Measurements from ENCODE around the gene FOXN1.
"Not testable (repeated sequence)": the region's sequence is repeated elsewhere in the genome, so short reads cannot be mapped to it uniquely, and the experiment has no call there.

FOXN1 gene

DNA sequence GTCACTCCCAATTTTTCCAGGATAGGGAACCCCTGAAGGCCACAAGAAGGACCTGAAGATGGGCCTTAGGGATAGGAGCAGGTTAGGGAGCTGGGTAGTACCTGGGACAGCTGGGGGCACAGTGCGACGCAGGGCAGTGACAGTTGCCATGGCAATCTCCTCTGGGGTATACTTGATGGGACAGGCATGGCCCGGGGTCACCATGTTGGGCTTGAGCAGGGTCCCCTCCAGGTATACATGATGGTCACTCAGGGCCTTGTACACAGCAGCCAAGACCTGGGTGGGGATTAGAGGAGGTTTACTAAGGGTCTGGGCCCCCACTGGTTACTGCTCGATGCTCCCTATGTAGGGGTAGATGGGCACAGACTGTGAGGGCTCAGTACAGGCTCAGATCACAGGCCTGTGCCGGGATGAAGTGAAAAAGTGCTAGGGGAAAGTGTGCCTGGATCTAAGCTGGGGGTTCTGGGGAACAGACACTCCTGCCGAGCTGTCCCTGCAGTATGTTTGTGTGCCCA lies 67.9 kb downstream of the FOXN1 start:
- DNase-seq (ENCODE audit: low read depth in 2 of 2) = no peak

DNA sequence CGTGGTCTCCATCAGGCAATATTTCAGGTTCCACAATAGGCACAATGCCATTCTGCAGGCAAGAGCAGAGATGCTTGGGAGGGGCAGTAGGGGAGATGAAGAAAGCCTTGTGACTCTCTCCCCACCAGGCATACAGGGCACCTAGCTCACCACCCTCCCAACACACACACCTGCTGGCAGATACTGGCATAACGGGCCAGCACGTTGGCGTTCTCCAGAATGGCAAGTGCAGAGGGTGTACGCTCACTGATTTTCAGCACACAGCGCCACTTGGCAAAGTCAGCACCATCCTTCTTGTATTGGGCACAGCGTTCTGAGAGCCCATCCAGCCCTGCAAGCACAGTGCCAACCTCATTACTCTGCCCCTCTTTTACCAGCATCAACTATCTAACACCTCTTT lies 68.4 kb downstream of the FOXN1 start:
- DNase-seq (ENCODE audit: low read depth in 2 of 2) = no peak

- DNase-seq (ENCODE audit: low read depth in 2 of 2) = no peak
Measured at GRCh38 chr17:28575126-28575795, 69.1 kb downstream of the FOXN1 start.

- DNase-seq (ENCODE audit: low read depth in 2 of 2) = not testable (repeated sequence)
Measured at GRCh38 chr17:28576016-28576415, 69.9 kb downstream of the FOXN1 start.

- peak; percentile 93 to 96 for DNase-seq (ENCODE audit: low read depth in 2 of 2)
Measured at GRCh38 chr17:28576758-28577465, 70.8 kb downstream of the FOXN1 start, which contains the start of gene ALDOC. Gene ALDOC, minus strand, starts transcription at chr17:28576895. Its CDS starts 1,363 bp downstream, at chr17:28575532.

- DNase-seq (ENCODE audit: low read depth in 2 of 2) = no peak
Measured at GRCh38 chr17:28577466-28577824, 71.3 kb downstream of the FOXN1 start.

- DNase-seq (ENCODE audit: low read depth in 2 of 2) = no peak
Measured at GRCh38 chr17:28578246-28579195, 72.4 kb downstream of the FOXN1 start.

DNA sequence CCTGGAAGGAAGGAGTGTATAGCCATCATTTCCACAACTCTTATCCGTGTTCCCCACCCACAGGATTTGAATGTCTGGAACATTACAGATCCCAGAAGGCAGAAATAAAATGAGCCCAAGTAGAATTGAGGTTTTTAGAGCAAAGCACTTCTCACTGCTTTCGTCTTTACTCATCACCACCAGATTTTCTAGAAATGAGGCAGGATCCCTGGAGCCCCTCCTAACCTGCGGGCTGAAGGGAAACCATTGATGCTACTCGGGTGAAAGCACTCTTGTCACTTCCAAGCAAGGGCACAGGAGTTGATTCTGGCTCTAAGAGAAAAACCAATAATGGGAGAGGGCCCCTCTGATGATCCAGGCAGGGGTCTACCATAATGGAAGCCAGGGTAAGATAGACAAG lies 73.4 kb downstream of the FOXN1 start:
- DNase-seq (ENCODE audit: low read depth in 2 of 2) = no peak

DNA sequence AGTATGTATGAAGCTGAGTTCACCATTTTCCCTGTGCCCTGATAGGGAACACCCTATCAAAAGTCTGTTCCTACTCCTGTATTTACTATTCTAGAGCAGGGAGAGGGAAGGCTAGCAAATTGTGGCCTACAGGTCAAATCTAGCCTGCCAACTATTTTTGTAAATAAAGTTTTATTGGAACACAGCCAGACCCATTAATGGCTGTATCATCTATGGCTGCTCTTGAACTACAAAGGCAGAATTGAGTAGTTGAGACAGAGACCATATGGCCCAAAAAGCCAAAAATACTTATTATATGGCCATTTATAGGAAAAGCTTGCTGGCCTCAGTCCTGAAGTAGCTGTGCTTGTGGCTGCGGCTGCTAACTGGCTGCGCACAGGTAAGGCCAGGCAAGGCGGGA lies 74.8 kb downstream of the FOXN1 start:
- DNase-seq (ENCODE audit: low read depth in 2 of 2) = no peak

DNA sequence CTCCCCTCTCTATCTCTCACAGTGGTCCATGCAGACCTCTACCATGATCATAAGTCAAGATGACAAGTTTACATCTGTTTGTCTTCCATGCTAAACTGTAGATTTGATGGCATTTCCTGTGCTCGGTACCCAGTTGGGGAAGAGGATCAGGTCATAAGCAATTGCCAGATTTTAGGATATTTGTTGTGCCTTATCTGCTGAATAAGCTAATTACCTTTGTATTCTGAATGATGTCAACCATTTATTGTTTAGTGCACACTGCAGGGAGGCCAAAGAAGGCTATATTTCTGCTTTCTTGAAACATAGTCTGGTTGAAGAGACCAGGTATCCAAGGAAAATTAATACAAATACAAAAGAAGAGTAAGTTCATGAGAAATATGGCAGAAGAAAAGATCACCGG lies 76.4 kb downstream of the FOXN1 start:
- DNase-seq (ENCODE audit: low read depth in 2 of 2) = no peak

DNA sequence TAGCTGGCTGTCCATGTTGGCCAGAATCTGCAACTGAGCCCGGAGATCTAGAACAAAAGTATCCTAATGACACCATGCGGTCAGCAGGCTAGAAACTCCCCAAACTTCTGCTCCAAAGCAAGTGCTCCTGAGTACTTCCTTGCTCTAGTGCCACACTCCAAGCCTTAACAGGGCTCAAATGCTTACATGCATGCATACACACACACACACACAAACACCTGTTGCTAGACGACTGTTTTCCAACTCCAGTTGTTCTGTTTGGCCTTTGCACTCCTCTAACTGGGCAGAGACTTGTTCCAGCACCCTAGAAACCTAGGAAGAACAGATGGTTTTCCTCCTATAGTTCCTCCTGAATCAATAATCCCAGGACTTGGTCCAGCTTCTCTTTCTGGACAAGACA lies 78.3 kb downstream of the FOXN1 start:
- DNase-seq (ENCODE audit: low read depth in 2 of 2) = no peak

DNA sequence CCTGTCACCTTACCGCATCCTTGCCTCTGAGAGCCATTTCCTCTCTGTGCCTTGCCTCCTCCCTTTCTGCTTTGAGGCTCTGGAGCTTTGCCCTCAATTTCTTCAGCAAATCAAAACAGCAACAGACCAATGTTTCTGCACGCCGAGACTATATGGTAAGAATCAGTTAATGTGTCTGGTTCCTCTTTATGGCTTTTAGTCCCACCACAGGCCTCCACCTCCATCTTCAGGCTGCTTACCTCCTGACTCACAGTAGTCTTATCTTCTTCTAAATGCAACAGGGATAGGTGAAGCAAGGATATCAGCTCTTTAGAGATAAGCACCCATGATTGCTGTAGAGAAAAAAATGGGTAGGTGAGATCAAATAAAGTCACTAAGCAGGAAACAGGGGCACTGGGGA lies 79.7 kb downstream of the FOXN1 start:
- no peak for DNase-seq (ENCODE audit: low read depth in 2 of 2)
